Skin epidermis (tissue), 12 donors: ENCODE measurements around the gene NUP107.

ENCODE experiments used
- H3K27ac ChIP-seq, 21 experiments: fragments of 200-600 bp; sonication (generic) in 11 of 21; one replicate each; pipeline ENCODE4 v1.5.0; 2020; ENCODE audit warnings: mild to moderate bottlenecking in 3 of 21, inconsistent platforms in 2 of 21, moderate library complexity in 2 of 21
- H3K4me3 ChIP-seq, 7 experiments: fragments of 200-600 bp; sonication (generic) in 2 of 7; one replicate each; pipeline ENCODE4 v1.5.0; 2020; ENCODE audit warnings: inconsistent platforms in 2 of 7, mild to moderate bottlenecking in 2 of 7, moderate library complexity in 1 of 7

Gene NUP107

GRCh38 chr12:68768431-68768939 lies 81.7 kb downstream of the NUP107 start:
- Histone ChIP-seq H3K4me3 (no peak overlapping the region), H3K27ac (no peak overlapping the region)

- Histone ChIP-seq H3K27ac (no peak overlapping the region), H3K4me3 (no peak overlapping the region)
Observed at GRCh38 chr12:68769941-68770340, 83.2 kb downstream of the NUP107 start.

- H3K4me3 ChIP-seq = no peak overlapping the region
- H3K27ac ChIP-seq = no peak overlapping the region
Observed at GRCh38 chr12:68771223-68771925, 84.6 kb downstream of the NUP107 start.

- no peak overlapping the region for H3K4me3 ChIP-seq
Observed at GRCh38 chr12:68772714-68773113, 85.9 kb downstream of the NUP107 start.

GRCh38 chr12:68773582-68773981 lies 86.8 kb downstream of the NUP107 start:
- no peak overlapping the region for H3K27ac ChIP-seq

More at GRCh38 chr12:68772714-68773113, 85.9 kb downstream of the NUP107 start:
- no peak overlapping the region for H3K27ac ChIP-seq

GRCh38 chr12:68775121-68775630 lies 88.4 kb downstream of the NUP107 start:
- H3K4me3 ChIP-seq = no peak overlapping the region
- no peak overlapping the region for H3K27ac ChIP-seq

More at GRCh38 chr12:68773582-68773981, 86.8 kb downstream of the NUP107 start:
- H3K4me3 ChIP-seq = no peak overlapping the region

GRCh38 chr12:68776976-68777610 lies 90.3 kb downstream of the NUP107 start:
- no peak overlapping the region for H3K4me3 ChIP-seq
- no peak overlapping the region for H3K27ac ChIP-seq

GRCh38 chr12:68779280-68779679 lies 92.5 kb downstream of the NUP107 start:
- Histone ChIP-seq H3K4me3 (no peak overlapping the region), H3K27ac (no peak overlapping the region)

GRCh38 chr12:68780731-68781130 lies 94.0 kb downstream of the NUP107 start:
- H3K27ac ChIP-seq = no peak overlapping the region
- no peak overlapping the region for H3K4me3 ChIP-seq

- no peak overlapping the region for H3K4me3 ChIP-seq
- H3K27ac ChIP-seq = no peak overlapping the region
Observed at GRCh38 chr12:68781728-68782127, 95.0 kb downstream of the NUP107 start.

- H3K27ac ChIP-seq = peak overlapping the region in 3 of 21 experiments; percentile 31 to 79 (median 67)
- no peak overlapping the region for H3K4me3 ChIP-seq
Observed at GRCh38 chr12:68784015-68784414, 97.2 kb downstream of the NUP107 start.

GRCh38 chr12:68785358-68785757 lies 98.6 kb downstream of the NUP107 start:
- Histone ChIP-seq H3K27ac (peak overlapping the region in 15 of 21 experiments; percentile 7 to 81 (median 50)), H3K4me3 (no peak overlapping the region)

GRCh38 chr12:68785823-68786222 lies 99.0 kb downstream of the NUP107 start:
- Histone ChIP-seq H3K4me3 (no peak overlapping the region), H3K27ac (peak overlapping the region in 11 of 21 experiments; percentile 11 to 87 (median 67))

- Histone ChIP-seq H3K4me3 (no peak overlapping the region), H3K27ac (peak overlapping the region in 18 of 21 experiments; percentile 28 to 87 (median 67))
Observed at GRCh38 chr12:68786929-68787328, 100.2 kb downstream of the NUP107 start.

GRCh38 chr12:68788554-68789143 lies 101.9 kb downstream of the NUP107 start:
- peak overlapping the region in 6 of 21 experiments; percentile 65 to 87 (median 73) for H3K27ac ChIP-seq

GRCh38 chr12:68789144-68789878 lies 102.5 kb downstream of the NUP107 start:
- Histone ChIP-seq H3K27ac (peak overlapping the region in 1 of 21 experiments; percentile 81), H3K4me3 (no peak overlapping the region)

More at GRCh38 chr12:68788554-68789143, 101.9 kb downstream of the NUP107 start:
- H3K4me3 ChIP-seq = no peak overlapping the region

GRCh38 chr12:68790081-68790951 lies 103.5 kb downstream of the NUP107 start:
- Histone ChIP-seq H3K27ac (no peak overlapping the region), H3K4me3 (no peak overlapping the region)

- no peak overlapping the region for H3K4me3 ChIP-seq
- no peak overlapping the region for H3K27ac ChIP-seq
Observed at GRCh38 chr12:68790952-68791234, 104.1 kb downstream of the NUP107 start.

GRCh38 chr12:68791897-68792481 lies 105.2 kb downstream of the NUP107 start:
- no peak overlapping the region for H3K4me3 ChIP-seq
- H3K27ac ChIP-seq = no peak overlapping the region
